DOHH2 (cell line): Measurements from ENCODE around the gene OLFML3.

ENCODE experiments used
- H3F3A ChIP-seq: fragments of 200-600 bp; sonication (generic), shearing (Covaris generic); 2 replicates; pipeline ENCODE4 v1.6.0; 2016; ENCODE audit warnings: antibody characterized with exemption, mild to moderate bottlenecking; ENCODE audit not compliant: control insufficient read depth, insufficient read depth
- H3K27ac ChIP-seq: fragments of 200-600 bp; sonication (generic); 2 replicates; pipeline ENCODE4 v1.5.1; 2014; ENCODE audit warnings: low read depth, mild to moderate bottlenecking, low read length, moderate library complexity
- H3K27me3 ChIP-seq: fragments of 200-600 bp; sonication (generic); 2 replicates; pipeline ENCODE4 v1.6.1; 2014; ENCODE audit warnings: mild to moderate bottlenecking, low read length, mixed read lengths; ENCODE audit not compliant: control insufficient read depth
- H3K36me3 ChIP-seq: fragments of 200-600 bp; sonication (generic); 2 replicates; pipeline ENCODE4 v1.6.1; 2014; ENCODE audit warnings: mild to moderate bottlenecking, low read length, moderate library complexity, mixed read lengths; ENCODE audit not compliant: control insufficient read depth
- H3K4me1 ChIP-seq: fragments of 200-600 bp; sonication (generic); 2 replicates; pipeline ENCODE4 v1.6.1; 2014; ENCODE audit warnings: mild to moderate bottlenecking, low read length, mixed read lengths; ENCODE audit not compliant: control insufficient read depth
- H3K4me2 ChIP-seq: fragments of 200-600 bp; sonication (generic); 2 replicates; pipeline ENCODE4 v1.6.0; 2014; ENCODE audit warnings: mild to moderate bottlenecking, low read length, moderate library complexity
- H3K4me3 ChIP-seq: fragments of 200-600 bp; sonication (generic); 2 replicates; pipeline ENCODE4 v1.5.1; 2014; ENCODE audit warnings: mild to moderate bottlenecking, low read length, mixed read lengths
- H3K79me2 ChIP-seq: fragments of 200-600 bp; sonication (generic); 2 replicates; pipeline ENCODE4 v1.6.1; 2014; ENCODE audit warnings: mild to moderate bottlenecking, low read length, mixed read lengths; ENCODE audit not compliant: control insufficient read depth
- H3K9me2 ChIP-seq: fragments of 200-600 bp; sonication (generic); replicated peaks from 2 replicates; pipeline ENCODE4 v1.6.1; 2014; ENCODE audit warnings: mild to moderate bottlenecking, low read length, mixed read lengths; ENCODE audit not compliant: control insufficient read depth
- H3K9me3 ChIP-seq: fragments of 200-600 bp; sonication (generic); 2 replicates; pipeline ENCODE4 v1.6.1; 2014; ENCODE audit warnings: antibody characterized with exemption, low read length, mixed read lengths; ENCODE audit not compliant: control insufficient read depth, insufficient read depth
- H4K20me1 ChIP-seq: fragments of 200-600 bp; sonication (generic); 2 replicates; pipeline ENCODE4 v1.6.0; 2014; ENCODE audit warnings: low read depth, mild to moderate bottlenecking, antibody characterized with exemption, low read length, moderate library complexity; ENCODE audit not compliant: control insufficient read depth, insufficient read depth
- EZH2phosphoT487 ChIP-seq: fragments of 200-600 bp; sonication (generic); IDR thresholded peaks from 2 replicates; pipeline ENCODE4 v1.6.1; 2017; ENCODE audit warnings: borderline replicate concordance, mild to moderate bottlenecking, antibody characterized with exemption, low read length, moderate library complexity, mixed read lengths
- TF ChIP-seq, protein P1 (sequence below): fragments of 200-600 bp; sonication (generic); IDR thresholded peaks from one replicate; pipeline ENCODE4 v1.5.1; 2014; ENCODE audit warnings: antibody characterized with exemption, mild to moderate bottlenecking, low read depth, low read length; ENCODE audit not compliant: poor library complexity, severe bottlenecking

OLFML3 gene

DNA sequence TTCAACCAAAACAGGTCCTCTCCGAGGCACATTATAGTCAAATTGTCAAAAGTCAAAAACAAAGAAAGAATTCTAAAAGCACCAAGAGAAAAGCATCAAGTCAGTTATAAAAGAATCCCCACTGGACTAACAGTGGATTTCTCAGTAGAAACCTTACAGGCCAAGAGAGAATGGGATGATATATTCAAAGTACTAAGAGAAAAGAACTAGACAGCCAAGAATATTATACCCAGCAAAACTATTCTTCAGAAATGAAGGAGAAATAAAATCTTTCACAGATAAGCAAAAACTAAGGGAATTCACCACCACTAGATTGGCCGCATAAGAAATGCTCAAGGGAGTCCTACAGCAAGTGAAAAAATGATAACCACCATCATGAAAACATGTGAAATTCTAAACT is 16.1 kb downstream of the OLFML3 start:
- H3K4me1 ChIP-seq, result no peaks in the 10 kb centered on the region
- H3K79me2 ChIP-seq, result no peaks in the 10 kb centered on the region
- H3K4me3 ChIP-seq, result no peak overlapping the region
- H3F3A ChIP-seq, result no peaks in the 10 kb centered on the region
- H3K4me2 ChIP-seq, result no peak overlapping the region
- H3K27ac ChIP-seq, result no peak overlapping the region
- no peaks in the 10 kb centered on the region for H4K20me1 ChIP-seq
- no peaks in the 10 kb centered on the region for H3K36me3 ChIP-seq
- TF ChIP-seq EZH2phosphoT487, result no peak
- TF ChIP-seq, protein P1, sequence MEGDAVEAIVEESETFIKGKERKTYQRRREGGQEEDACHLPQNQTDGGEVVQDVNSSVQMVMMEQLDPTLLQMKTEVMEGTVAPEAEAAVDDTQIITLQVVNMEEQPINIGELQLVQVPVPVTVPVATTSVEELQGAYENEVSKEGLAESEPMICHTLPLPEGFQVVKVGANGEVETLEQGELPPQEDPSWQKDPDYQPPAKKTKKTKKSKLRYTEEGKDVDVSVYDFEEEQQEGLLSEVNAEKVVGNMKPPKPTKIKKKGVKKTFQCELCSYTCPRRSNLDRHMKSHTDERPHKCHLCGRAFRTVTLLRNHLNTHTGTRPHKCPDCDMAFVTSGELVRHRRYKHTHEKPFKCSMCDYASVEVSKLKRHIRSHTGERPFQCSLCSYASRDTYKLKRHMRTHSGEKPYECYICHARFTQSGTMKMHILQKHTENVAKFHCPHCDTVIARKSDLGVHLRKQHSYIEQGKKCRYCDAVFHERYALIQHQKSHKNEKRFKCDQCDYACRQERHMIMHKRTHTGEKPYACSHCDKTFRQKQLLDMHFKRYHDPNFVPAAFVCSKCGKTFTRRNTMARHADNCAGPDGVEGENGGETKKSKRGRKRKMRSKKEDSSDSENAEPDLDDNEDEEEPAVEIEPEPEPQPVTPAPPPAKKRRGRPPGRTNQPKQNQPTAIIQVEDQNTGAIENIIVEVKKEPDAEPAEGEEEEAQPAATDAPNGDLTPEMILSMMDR, result no peak
- no peaks in the 10 kb centered on the region for H3K9me2 ChIP-seq
- H3K27me3 ChIP-seq, result no peaks in the 10 kb centered on the region
- H3K9me3 ChIP-seq, result peaks cover 12% of the 10 kb centered on the region

DNA sequence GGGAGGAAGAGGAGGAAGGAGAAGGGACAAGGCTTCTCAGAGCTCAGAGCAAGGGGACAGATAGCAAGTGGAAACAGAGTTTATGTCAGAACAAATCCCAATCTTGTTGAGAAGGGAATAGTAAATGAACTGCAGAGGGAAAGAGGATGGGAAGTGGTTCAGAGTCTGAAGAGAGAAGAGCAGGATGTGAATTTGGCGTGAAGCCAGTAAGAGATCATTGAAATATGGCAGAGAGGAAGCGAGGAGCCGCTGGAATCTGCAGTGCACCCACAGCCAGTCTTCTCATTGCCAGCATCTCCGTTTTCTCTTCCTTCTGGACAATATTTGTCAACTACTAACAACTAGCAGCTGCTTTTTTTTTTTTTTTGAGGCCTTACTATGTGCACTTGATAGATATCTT is 19.1 kb downstream of the OLFML3 start:
- no peak overlapping the region for H3K27ac ChIP-seq
- H3K79me2 ChIP-seq, result no peaks in the 10 kb centered on the region
- no peaks in the 10 kb centered on the region for H3K36me3 ChIP-seq
- no peak overlapping the region for H3K4me2 ChIP-seq
- H3K4me3 ChIP-seq, result no peak overlapping the region
- H4K20me1 ChIP-seq, result no peaks in the 10 kb centered on the region
- H3K27me3 ChIP-seq, result no peaks in the 10 kb centered on the region
- no peaks in the 10 kb centered on the region for H3F3A ChIP-seq
- TF ChIP-seq, protein P1, result no peak
- H3K4me1 ChIP-seq, result no peaks in the 10 kb centered on the region
- H3K9me3 ChIP-seq, result peaks cover 12% of the 10 kb centered on the region
- no peaks in the 10 kb centered on the region for H3K9me2 ChIP-seq

DNA sequence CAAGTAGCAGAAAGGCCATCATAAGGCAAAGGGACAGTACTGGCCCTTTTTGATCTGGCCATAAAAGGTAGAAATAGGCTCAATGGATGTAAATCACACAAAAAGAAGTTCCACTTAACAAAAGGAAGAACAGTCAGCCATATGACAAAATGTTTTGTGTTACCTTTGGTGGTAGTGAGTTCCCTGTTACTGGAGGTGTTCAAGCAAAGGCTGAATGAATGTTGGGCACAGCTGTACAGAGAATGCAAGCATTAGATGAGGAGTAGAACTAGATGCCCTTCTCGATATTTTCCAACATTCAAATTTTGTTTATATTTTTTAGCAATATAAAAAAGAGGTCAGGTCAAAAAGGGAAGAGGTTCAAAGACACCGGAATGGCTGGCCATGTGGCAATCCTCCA is 20.0 kb downstream of the OLFML3 start:
- Histone ChIP-seq H3K4me2 (no peak overlapping the region), H3K27ac (no peak overlapping the region), H3K27me3 (no peaks in the 10 kb centered on the region; the same call in 1 of the 2 replicates), H3K4me1 (no peaks in the 10 kb centered on the region), H3F3A (no peaks in the 10 kb centered on the region), H3K9me2 (no peaks in the 10 kb centered on the region), H3K4me3 (no peak overlapping the region), H3K9me3 (peaks cover 8% of the 10 kb centered on the region), H3K36me3 (no peaks in the 10 kb centered on the region), H4K20me1 (no peaks in the 10 kb centered on the region), H3K79me2 (no peaks in the 10 kb centered on the region)
- TF ChIP-seq, protein P1, result no peak

DNA sequence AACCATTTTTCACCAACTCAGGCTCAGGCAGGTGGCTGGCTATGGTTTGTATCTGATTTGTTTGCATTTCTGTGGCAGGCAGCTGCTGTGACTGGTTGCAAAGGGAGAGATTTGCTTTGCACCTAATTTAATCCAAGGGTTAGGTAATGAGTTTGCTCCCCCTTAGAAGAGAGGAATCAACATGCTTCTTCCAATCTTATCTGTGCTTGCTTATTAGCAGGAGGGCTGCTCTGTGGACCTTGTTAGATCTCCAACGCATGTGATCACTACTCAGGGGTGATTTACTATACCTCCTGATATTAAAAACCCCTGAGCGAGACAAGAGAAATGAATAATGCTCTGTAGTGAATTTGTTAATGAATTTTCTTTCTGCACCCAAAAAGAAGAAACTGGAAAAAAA is 20.5 kb downstream of the OLFML3 start:
- H3K4me2 ChIP-seq, result no peak overlapping the region
- no peaks in the 10 kb centered on the region for H3K79me2 ChIP-seq
- no peaks in the 10 kb centered on the region for H3K9me2 ChIP-seq
- no peaks in the 10 kb centered on the region for H3F3A ChIP-seq
- no peaks in the 10 kb centered on the region for H3K36me3 ChIP-seq
- TF ChIP-seq, protein P1, result no peak
- no peak for TF ChIP-seq EZH2phosphoT487
- H3K9me3 ChIP-seq, result peaks cover 8% of the 10 kb centered on the region
- H3K27ac ChIP-seq, result no peak overlapping the region
- no peak overlapping the region for H3K4me3 ChIP-seq
- H4K20me1 ChIP-seq, result no peaks in the 10 kb centered on the region
- no peaks in the 10 kb centered on the region for H3K4me1 ChIP-seq
- no peaks in the 10 kb centered on the region; the same call in 1 of the 2 replicates for H3K27me3 ChIP-seq
